ENCODE results near the gene HACD2.

DNA sequence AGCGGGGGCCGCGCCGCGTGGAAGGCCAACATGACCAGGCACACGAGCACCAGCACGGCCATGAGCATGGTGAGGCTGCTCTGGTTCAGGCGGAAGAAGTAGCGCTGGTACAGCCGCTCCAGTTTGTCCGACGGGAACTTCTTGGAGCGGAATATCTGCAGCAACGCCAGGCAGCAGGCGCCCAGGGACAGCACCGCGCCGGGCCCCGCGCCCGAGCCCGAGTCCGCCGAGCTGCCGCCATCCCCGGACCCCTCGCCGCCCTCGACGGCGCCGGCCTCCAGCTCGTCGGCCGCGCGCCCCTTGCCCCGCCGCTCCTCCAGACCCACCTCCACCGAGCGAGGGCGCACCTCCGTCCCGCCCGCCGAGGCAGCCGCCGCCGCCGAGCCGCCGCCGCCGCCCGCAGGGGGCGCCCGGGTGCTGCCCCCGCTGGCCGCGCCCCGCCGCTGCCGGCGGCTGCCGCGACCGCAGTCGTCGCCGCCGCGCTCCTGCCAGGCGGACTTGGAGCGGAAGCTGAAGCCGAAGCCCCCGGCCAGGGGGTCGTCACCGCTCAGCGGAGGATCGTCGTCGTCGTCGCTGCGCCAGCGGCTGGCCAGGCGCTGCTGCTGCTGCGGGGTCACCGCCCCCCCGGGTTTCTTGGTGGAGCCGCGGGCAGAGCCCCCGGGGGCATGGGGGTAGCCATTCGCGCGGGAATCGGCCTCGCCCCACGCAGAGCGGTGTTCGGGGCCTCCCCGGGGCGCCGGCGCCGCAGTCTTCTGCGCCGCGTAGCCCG is 136.9 kb downstream of the HACD2 start:
- TF ChIP-seq EZH2 (IDR thresholded peaks at IDR 0.05; ENCODE audit: insufficient read depth, poor library complexity, severe bottlenecking) (no peak), EZH2phosphoT487 (IDR thresholded peaks at IDR 0.05; ENCODE audit: insufficient read depth, low read depth) (no peak)

Data from GM23248 (cell line).